ENCODE results near the gene C5orf47. TPM values are rescaled to one million over a fixed set of nuclear protein-coding genes. Genes with fewer than 3 reads are reported as not detected.

Gene C5orf47
- total and polyA plus RNA-seq, 4 donors, result 0.08 TPM; not detected in 3

GRCh38 chr5:173972607-173972924 lies 16.4 kb upstream of the C5orf47 start:
- no peak for DNase-seq (ENCODE audit: low spot score)
- H3K27ac ChIP-seq (ENCODE audit: low read depth in 1 of 2, low read length in 2 of 2), result peak overlapping the region in 1 of 2 donors; percentile 4

More at GRCh38 chr5:173972607-173972924, 16.4 kb upstream of the C5orf47 start:
- WGBS, result 77% methylated on average over 6 of the region's 6 CpGs
- TF ChIP-seq SP1 (IDR thresholded peaks at IDR 0.05) (no peak), JUND (IDR thresholded peaks at IDR 0.05) (no peak), NR2F2 (IDR thresholded peaks at IDR 0.05) (no peak), RAD21 (IDR thresholded peaks at IDR 0.05) (no peak), FOXA2 (IDR thresholded peaks at IDR 0.05) (no peak), HNF4A (conservative IDR thresholded peaks at IDR 0.05) (no peak), FOXA1 (IDR thresholded peaks at IDR 0.05) (no peak), CTCF (IDR thresholded peaks at IDR 0.05; ENCODE audit: low read depth, low read length, missing input control) (no peak), GABPA (IDR thresholded peaks at IDR 0.05 in 1 of 2, conservative IDR thresholded peaks at IDR 0.05 in 1 of 2) (no peak), ZBTB33 (IDR thresholded peaks at IDR 0.05) (no peak), EGR1 (IDR thresholded peaks at IDR 0.05; ENCODE audit: low read depth in 2 of 2) (no peak), YY1 (IDR thresholded peaks at IDR 0.05) (no peak), TAF1 (conservative IDR thresholded peaks at IDR 0.05) (no peak)
- TF ChIP-seq, protein P1, sequence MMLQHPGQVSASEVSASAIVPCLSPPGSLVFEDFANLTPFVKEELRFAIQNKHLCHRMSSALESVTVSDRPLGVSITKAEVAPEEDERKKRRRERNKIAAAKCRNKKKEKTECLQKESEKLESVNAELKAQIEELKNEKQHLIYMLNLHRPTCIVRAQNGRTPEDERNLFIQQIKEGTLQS (IDR thresholded peaks at IDR 0.05), result no peak
- TF ChIP-seq, protein P2, sequence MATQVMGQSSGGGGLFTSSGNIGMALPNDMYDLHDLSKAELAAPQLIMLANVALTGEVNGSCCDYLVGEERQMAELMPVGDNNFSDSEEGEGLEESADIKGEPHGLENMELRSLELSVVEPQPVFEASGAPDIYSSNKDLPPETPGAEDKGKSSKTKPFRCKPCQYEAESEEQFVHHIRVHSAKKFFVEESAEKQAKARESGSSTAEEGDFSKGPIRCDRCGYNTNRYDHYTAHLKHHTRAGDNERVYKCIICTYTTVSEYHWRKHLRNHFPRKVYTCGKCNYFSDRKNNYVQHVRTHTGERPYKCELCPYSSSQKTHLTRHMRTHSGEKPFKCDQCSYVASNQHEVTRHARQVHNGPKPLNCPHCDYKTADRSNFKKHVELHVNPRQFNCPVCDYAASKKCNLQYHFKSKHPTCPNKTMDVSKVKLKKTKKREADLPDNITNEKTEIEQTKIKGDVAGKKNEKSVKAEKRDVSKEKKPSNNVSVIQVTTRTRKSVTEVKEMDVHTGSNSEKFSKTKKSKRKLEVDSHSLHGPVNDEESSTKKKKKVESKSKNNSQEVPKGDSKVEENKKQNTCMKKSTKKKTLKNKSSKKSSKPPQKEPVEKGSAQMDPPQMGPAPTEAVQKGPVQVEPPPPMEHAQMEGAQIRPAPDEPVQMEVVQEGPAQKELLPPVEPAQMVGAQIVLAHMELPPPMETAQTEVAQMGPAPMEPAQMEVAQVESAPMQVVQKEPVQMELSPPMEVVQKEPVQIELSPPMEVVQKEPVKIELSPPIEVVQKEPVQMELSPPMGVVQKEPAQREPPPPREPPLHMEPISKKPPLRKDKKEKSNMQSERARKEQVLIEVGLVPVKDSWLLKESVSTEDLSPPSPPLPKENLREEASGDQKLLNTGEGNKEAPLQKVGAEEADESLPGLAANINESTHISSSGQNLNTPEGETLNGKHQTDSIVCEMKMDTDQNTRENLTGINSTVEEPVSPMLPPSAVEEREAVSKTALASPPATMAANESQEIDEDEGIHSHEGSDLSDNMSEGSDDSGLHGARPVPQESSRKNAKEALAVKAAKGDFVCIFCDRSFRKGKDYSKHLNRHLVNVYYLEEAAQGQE (IDR thresholded peaks at IDR 0.05), result no peak
- TF ChIP-seq, protein P3, sequence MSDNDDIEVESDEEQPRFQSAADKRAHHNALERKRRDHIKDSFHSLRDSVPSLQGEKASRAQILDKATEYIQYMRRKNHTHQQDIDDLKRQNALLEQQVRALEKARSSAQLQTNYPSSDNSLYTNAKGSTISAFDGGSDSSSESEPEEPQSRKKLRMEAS (IDR thresholded peaks at IDR 0.05), result no peak
- peak overlapping the region in 2 of 3 donors; percentile 53 to 60 for H3K4me3 ChIP-seq (ENCODE audit: low read depth in 1 of 3, low read length in 3 of 3)
- peaks cover 4 to 15% (median 10%) of the 10 kb centered on the region in 4 donors for H3K4me1 ChIP-seq (ENCODE audit: control insufficient read depth in 4 of 4, insufficient read depth in 4 of 4, low read length in 3 of 4)
- peak overlapping the region in 1 of 2 donors; percentile 47 for H3K9ac ChIP-seq (ENCODE audit: low read depth in 1 of 2, low read length in 2 of 2)
- no peaks in the 10 kb centered on the region for H3K27me3 ChIP-seq (ENCODE audit: control insufficient read depth in 4 of 4, insufficient read depth in 4 of 4, low read length in 3 of 4)
- no peaks in the 10 kb centered on the region for H3K36me3 ChIP-seq (ENCODE audit: control insufficient read depth in 4 of 4, insufficient read depth in 3 of 4, low read depth in 1 of 4, low read length in 3 of 4)
- no peaks in the 10 kb centered on the region for H3K9me3 ChIP-seq (ENCODE audit: control insufficient read depth in 4 of 4, low read length in 3 of 4)

Measured in liver (tissue), 9 donors.